Panc1 (cell line): ENCODE data around the gene SPECC1L. TPM values are rescaled to one million over a fixed set of nuclear protein-coding genes. Genes with fewer than 3 reads are reported as not detected.

ENCODE experiments used
- ATAC-seq: fragments of 200-7000 bp; cut with Tn5 transposase; 2 replicates; pipeline ENCODE4 v1.9.1; 2020; ENCODE audit warnings: mild to moderate bottlenecking, moderate library complexity
- BruUV-seq: library from RNA; stranded (reverse); fragments of 400-500 nt; replicated peaks from 2 replicates; lab custom pipeline; 2021; lab: Mats Ljungman, UMichigan
- CTCF ChIA-PET: fragments of 300-600 bp; sonication (Branson Sonifier 250); formaldehyde crosslinking; loops from one replicate; lab custom pipeline; 2022; ENCODE audit warnings: antibody characterized with exemption; lab: Charles Lee
- POLR2A ChIA-PET: fragments of 300-600 bp; sonication (Branson Sonifier 250); formaldehyde crosslinking; loops from one replicate; lab custom pipeline; 2022; ENCODE audit warnings: antibody characterized with exemption; lab: Charles Lee
- DNase-seq: peaks from one replicate; pipeline ENCODE4 v3.0.0-alpha.2; 2010; ENCODE audit warnings: low read depth, low spot score
- H3K27ac ChIP-seq: 2 replicates; pipeline ENCODE4 v1.5.1; 2011; ENCODE audit warnings: mild to moderate bottlenecking, low read length, inconsistent platforms
- H3K27me3 ChIP-seq: fragments of 200-500 bp; sonication (Bioruptor generic); 2 replicates; pipeline ENCODE4 v1.6.0; 2014; ENCODE audit warnings: low read length, inconsistent platforms; ENCODE audit not compliant: control insufficient read depth, insufficient read depth
- H3K36me3 ChIP-seq: fragments of 200-500 bp; sonication (Bioruptor generic); 2 replicates; pipeline ENCODE4 v1.5.1; 2014; ENCODE audit warnings: inconsistent platforms, mild to moderate bottlenecking, low read length, moderate library complexity; ENCODE audit not compliant: control insufficient read depth, insufficient read depth
- H3K4me1 ChIP-seq: 2 replicates; pipeline ENCODE4 v1.5.1; 2011; ENCODE audit warnings: inconsistent platforms, mild to moderate bottlenecking, low read length, moderate library complexity; ENCODE audit not compliant: control insufficient read depth, insufficient read depth
- H3K4me3 ChIP-seq, 2 experiments: 2 replicates each; pipeline ENCODE4 v1.5.1; 2011 to 2012; ENCODE audit warnings: low read depth in 2 of 2, low read length in 2 of 2, mild to moderate bottlenecking in 2 of 2, inconsistent platforms in 1 of 2, moderate library complexity in 1 of 2
- H3K9me3 ChIP-seq: fragments of 200-500 bp; sonication (Bioruptor generic); 2 replicates; pipeline ENCODE4 v1.5.1; 2014; ENCODE audit warnings: low read depth, mild to moderate bottlenecking, inconsistent platforms, low read length, moderate library complexity; ENCODE audit not compliant: control insufficient read depth, insufficient read depth
- POLR2AphosphoS5 ChIP-seq: IDR thresholded peaks from 2 replicates; pipeline ENCODE4 v1.6.1; 2012; ENCODE audit warnings: mild to moderate bottlenecking, low read depth, low read length, moderate library complexity
- SIN3A ChIP-seq: IDR thresholded peaks from 2 replicates; pipeline ENCODE4 v1.6.1; 2012; ENCODE audit warnings: low read depth, mild to moderate bottlenecking, low read length, moderate library complexity, borderline replicate concordance; ENCODE audit not compliant: insufficient read depth
- TCF7L2 ChIP-seq: IDR thresholded peaks from 2 replicates; pipeline ENCODE4 v1.6.1; 2011; ENCODE audit warnings: mild to moderate bottlenecking, low read depth, low read length, inconsistent platforms
- in situ Hi-C: cut with HindIII; loops from 2 replicates; pipeline ENCODE4 v1.10.0; 2016; ENCODE audit warnings: low sequenced_read_pairs, low pct_unique_long_range_greater_than_20kb
- intact Hi-C: fragments of 100-400 bp; cut with micrococcal nuclease; formaldehyde crosslinking; loops from one replicate; pipeline ENCODE4 v1.10.0; 2022; ENCODE audit not compliant: unreplicated experiment
- total RNA-seq: library from RNA; stranded (reverse); gene quantifications from one replicate; pipeline ENCODE4 v1.2.1, GENCODE V29; 2021; ENCODE audit not compliant: unreplicated experiment
- TF ChIP-seq, protein P1 (sequence below): fragments of 450-650 bp; IDR thresholded peaks from 2 replicates; pipeline ENCODE4 v1.5.1; 2017; ENCODE audit warnings: mild to moderate bottlenecking
- TF ChIP-seq, protein P2 (sequence below), 2 experiments: IDR thresholded peaks; 2 replicates each; pipeline ENCODE4 v1.6.1; 2011 to 2012; ENCODE audit warnings: low read depth in 2 of 2, control low read depth in 1 of 2, low read length in 1 of 2, mild to moderate bottlenecking in 1 of 2, moderate library complexity in 1 of 2; ENCODE audit not compliant: insufficient read depth in 1 of 2

The SPECC1L gene
- total RNA-seq, 1 experiment from 2014 or later = 43.3 TPM

DNA sequence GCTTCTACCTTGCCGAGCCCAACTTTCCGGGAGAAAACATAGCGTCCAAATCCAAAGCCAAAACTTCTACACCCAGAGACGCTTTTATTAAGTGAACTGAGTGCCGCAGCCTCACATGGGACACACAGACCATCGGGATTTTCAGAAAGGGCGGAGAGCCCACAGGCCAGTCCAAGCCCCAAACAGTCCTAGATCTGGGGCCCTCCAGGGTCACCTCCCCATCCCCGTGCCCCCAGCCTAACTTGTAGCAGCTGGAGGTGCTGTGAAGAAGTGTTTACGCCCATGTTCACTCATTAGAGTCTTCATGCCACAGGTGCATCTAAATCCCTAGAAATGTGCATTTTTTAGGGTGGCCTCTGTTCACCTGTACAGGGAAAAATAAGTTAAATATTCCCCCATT lies 142.6 kb downstream of the SPECC1L start:
- H3K27me3 ChIP-seq = no peaks in the 10 kb centered on the region
- intact Hi-C loops = no loop called here
- in situ Hi-C loops = no loop called here
- H3K4me1 ChIP-seq = no peaks in the 10 kb centered on the region
- no peaks in the 10 kb centered on the region for H3K9me3 ChIP-seq
- BruUV-seq = no TSS peak
- CTCF ChIA-PET = no interaction called here
- ATAC-seq (no peak), DNase-seq (no peak)
- TF ChIP-seq TCF7L2 (no peak), SIN3A (no peak), POLR2AphosphoS5 (no peak)
- TF ChIP-seq, protein P1, sequence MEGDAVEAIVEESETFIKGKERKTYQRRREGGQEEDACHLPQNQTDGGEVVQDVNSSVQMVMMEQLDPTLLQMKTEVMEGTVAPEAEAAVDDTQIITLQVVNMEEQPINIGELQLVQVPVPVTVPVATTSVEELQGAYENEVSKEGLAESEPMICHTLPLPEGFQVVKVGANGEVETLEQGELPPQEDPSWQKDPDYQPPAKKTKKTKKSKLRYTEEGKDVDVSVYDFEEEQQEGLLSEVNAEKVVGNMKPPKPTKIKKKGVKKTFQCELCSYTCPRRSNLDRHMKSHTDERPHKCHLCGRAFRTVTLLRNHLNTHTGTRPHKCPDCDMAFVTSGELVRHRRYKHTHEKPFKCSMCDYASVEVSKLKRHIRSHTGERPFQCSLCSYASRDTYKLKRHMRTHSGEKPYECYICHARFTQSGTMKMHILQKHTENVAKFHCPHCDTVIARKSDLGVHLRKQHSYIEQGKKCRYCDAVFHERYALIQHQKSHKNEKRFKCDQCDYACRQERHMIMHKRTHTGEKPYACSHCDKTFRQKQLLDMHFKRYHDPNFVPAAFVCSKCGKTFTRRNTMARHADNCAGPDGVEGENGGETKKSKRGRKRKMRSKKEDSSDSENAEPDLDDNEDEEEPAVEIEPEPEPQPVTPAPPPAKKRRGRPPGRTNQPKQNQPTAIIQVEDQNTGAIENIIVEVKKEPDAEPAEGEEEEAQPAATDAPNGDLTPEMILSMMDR = no peak
- TF ChIP-seq, protein P2, sequence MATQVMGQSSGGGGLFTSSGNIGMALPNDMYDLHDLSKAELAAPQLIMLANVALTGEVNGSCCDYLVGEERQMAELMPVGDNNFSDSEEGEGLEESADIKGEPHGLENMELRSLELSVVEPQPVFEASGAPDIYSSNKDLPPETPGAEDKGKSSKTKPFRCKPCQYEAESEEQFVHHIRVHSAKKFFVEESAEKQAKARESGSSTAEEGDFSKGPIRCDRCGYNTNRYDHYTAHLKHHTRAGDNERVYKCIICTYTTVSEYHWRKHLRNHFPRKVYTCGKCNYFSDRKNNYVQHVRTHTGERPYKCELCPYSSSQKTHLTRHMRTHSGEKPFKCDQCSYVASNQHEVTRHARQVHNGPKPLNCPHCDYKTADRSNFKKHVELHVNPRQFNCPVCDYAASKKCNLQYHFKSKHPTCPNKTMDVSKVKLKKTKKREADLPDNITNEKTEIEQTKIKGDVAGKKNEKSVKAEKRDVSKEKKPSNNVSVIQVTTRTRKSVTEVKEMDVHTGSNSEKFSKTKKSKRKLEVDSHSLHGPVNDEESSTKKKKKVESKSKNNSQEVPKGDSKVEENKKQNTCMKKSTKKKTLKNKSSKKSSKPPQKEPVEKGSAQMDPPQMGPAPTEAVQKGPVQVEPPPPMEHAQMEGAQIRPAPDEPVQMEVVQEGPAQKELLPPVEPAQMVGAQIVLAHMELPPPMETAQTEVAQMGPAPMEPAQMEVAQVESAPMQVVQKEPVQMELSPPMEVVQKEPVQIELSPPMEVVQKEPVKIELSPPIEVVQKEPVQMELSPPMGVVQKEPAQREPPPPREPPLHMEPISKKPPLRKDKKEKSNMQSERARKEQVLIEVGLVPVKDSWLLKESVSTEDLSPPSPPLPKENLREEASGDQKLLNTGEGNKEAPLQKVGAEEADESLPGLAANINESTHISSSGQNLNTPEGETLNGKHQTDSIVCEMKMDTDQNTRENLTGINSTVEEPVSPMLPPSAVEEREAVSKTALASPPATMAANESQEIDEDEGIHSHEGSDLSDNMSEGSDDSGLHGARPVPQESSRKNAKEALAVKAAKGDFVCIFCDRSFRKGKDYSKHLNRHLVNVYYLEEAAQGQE (IDR thresholded peaks at IDR 0.05; ENCODE audit: insufficient read depth in 1 of 2, low read depth in 2 of 2, low read length in 1 of 2) = no peak
- no peak overlapping the region for H3K27ac ChIP-seq
- POLR2A ChIA-PET = no interaction called here
- no peak overlapping the region for H3K4me3 ChIP-seq
- no peaks in the 10 kb centered on the region for H3K36me3 ChIP-seq

DNA sequence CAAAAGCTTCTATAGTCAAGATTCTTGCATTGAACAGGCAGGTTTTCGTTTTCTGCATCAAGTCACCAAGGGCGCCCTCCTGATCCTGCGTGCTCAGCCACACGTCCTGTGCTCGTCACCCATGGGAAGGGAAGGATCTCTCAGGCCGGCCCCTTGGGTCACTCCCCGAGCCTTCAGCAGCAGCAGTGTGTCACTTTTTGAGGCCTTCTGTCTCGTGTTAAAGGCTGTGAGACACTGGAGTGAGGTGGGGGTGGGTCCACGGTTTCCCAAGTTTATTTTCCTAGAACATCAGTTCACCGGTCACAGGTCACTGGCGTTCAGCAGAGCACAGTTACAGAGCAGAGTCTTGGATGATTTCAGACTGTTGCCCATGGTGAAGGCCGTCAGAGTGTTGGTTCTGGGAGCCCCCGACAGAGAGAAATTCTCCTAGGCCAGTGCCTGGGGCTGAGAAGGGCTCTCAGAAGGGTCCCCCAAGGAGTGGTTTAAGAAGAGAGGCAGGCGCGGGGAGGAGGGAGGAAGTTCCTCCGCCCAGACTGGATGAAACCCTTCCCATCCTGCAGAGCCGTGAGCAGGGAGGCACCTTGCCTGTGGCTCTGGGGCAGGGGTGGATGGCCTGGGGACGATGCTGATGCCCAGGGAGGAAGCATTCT lies 143.2 kb downstream of the SPECC1L start:
- no peak overlapping the region for H3K4me3 ChIP-seq
- H3K9me3 ChIP-seq = no peaks in the 10 kb centered on the region
- no peaks in the 10 kb centered on the region for H3K27me3 ChIP-seq
- BruUV-seq = no TSS peak
- no peak for ATAC-seq
- no peaks in the 10 kb centered on the region for H3K36me3 ChIP-seq
- DNase-seq = no peak
- no peak overlapping the region for H3K27ac ChIP-seq
- intact Hi-C loops (no loop called here), in situ Hi-C loops (no loop called here)
- H3K4me1 ChIP-seq = 0 out of 2 replicates have a peak, but pooled peaks cover 1% of the 10 kb centered on the region
- TF ChIP-seq TCF7L2 (no peak), SIN3A (no peak), POLR2AphosphoS5 (no peak)
- TF ChIP-seq, protein P2 (IDR thresholded peaks at IDR 0.05; ENCODE audit: insufficient read depth in 1 of 2, low read depth in 2 of 2, low read length in 1 of 2) = no peak
- TF ChIP-seq, protein P1 = no peak
- CTCF ChIA-PET = no interaction called here
- POLR2A ChIA-PET = no interaction called here
